SK-N-SH treated with all-trans-retinoic acid at 6 μM for 48 hours (cell line): Measurements from ENCODE around the gene CYGB.
"Not testable (repeated sequence)": the region's sequence is repeated elsewhere in the genome, so short reads cannot be mapped to it uniquely, and the experiment has no call there.

Experiments
- ATAC-seq: fragments of 200-7000 bp; cut with Tn5 transposase; 3 replicates; pipeline ENCODE4 v1.9.1; 2020; ENCODE audit warnings: mild to moderate bottlenecking, moderate library complexity
- ARNTL ChIP-seq: fragments of 450-650 bp; formaldehyde crosslinking; IDR thresholded peaks from 2 replicates; pipeline ENCODE4 v1.5.0; 2020; ENCODE audit warnings: low read depth, mild to moderate bottlenecking, moderate library complexity, borderline replicate concordance
- BACH2 ChIP-seq: fragments of 250-450 bp; sonication (Bioruptor Pico); IDR thresholded peaks from 2 replicates; pipeline ENCODE4 v1.9.0; 2021; ENCODE audit warnings: mild to moderate bottlenecking, borderline replicate concordance
- CSDC2 ChIP-seq: fragments of 250-450 bp; sonication (Bioruptor Pico); IDR thresholded peaks from 2 replicates; pipeline ENCODE4 v1.5.0; 2020; ENCODE audit warnings: mild to moderate bottlenecking, moderate library complexity
- ESRRG ChIP-seq: fragments of 250-450 bp; sonication (Bioruptor Pico); IDR thresholded peaks from 2 replicates; pipeline ENCODE4 v1.6.1; 2021; ENCODE audit warnings: mild to moderate bottlenecking
- GLIS3 ChIP-seq: fragments of 250-450 bp; sonication (Bioruptor Pico); IDR thresholded peaks from 2 replicates; pipeline ENCODE4 v1.5.0; 2020; ENCODE audit warnings: mild to moderate bottlenecking, moderate library complexity
- ISL1 ChIP-seq: fragments of 250-450 bp; sonication (Bioruptor Pico); IDR thresholded peaks from 2 replicates; pipeline ENCODE4 v2.1.2; 2022; ENCODE audit warnings: mild to moderate bottlenecking, moderate library complexity
- OSR1 ChIP-seq: fragments of 250-450 bp; sonication (Bioruptor Pico); IDR thresholded peaks from 2 replicates; pipeline ENCODE4 v1.8.0; 2022; ENCODE audit warnings: moderate library complexity, mild to moderate bottlenecking, inconsistent platforms
- PATZ1 ChIP-seq: fragments of 250-450 bp; sonication (Bioruptor Pico); IDR thresholded peaks from 2 replicates; pipeline ENCODE4 v1.8.0; 2020; ENCODE audit warnings: mild to moderate bottlenecking, moderate library complexity, borderline replicate concordance
- POU6F1 ChIP-seq: fragments of 250-450 bp; sonication (Bioruptor Pico); IDR thresholded peaks from 2 replicates; pipeline ENCODE4 v1.8.0; 2021; ENCODE audit warnings: low read depth, mild to moderate bottlenecking, moderate library complexity, borderline replicate concordance
- PPARA ChIP-seq: fragments of 250-450 bp; sonication (Bioruptor Pico); IDR thresholded peaks from 2 replicates; pipeline ENCODE4 v1.5.0; 2020; ENCODE audit warnings: mild to moderate bottlenecking, borderline replicate concordance
- RARB ChIP-seq: fragments of 250-450 bp; sonication (Bioruptor Pico); IDR thresholded peaks from 2 replicates; pipeline ENCODE4 v1.8.0; 2021; ENCODE audit warnings: mild to moderate bottlenecking, moderate library complexity
- SNAI2 ChIP-seq: fragments of 250-450 bp; sonication (Bioruptor Pico); IDR thresholded peaks from 2 replicates; pipeline ENCODE4 v1.5.0; 2020; ENCODE audit warnings: mild to moderate bottlenecking, moderate library complexity
- TCF4 ChIP-seq: fragments of 250-450 bp; sonication (Bioruptor Pico); IDR thresholded peaks from 2 replicates; pipeline ENCODE4 v1.8.0; 2021; ENCODE audit warnings: mild to moderate bottlenecking, moderate library complexity, borderline replicate concordance
- TOX ChIP-seq: fragments of 250-450 bp; sonication (Bioruptor Pico); IDR thresholded peaks from 2 replicates; pipeline ENCODE4 v1.8.0; 2021; ENCODE audit warnings: mild to moderate bottlenecking, moderate library complexity, borderline replicate concordance
- TSHZ2 ChIP-seq: fragments of 250-450 bp; sonication (Bioruptor Pico); IDR thresholded peaks from 2 replicates; pipeline ENCODE4 v1.5.0; 2020; ENCODE audit warnings: mild to moderate bottlenecking, moderate library complexity
- ZC3H10 ChIP-seq: fragments of 250-450 bp; sonication (Bioruptor Pico); IDR thresholded peaks from 2 replicates; pipeline ENCODE4 v1.5.1; 2021; ENCODE audit warnings: mild to moderate bottlenecking, moderate library complexity
- ZFP3 ChIP-seq: fragments of 250-450 bp; sonication (Bioruptor Pico); IDR thresholded peaks from 2 replicates; pipeline ENCODE4 v1.5.0; 2020; ENCODE audit warnings: mild to moderate bottlenecking, moderate library complexity
- ZFP30 ChIP-seq: fragments of 450-650 bp; formaldehyde crosslinking; IDR thresholded peaks from 2 replicates; pipeline ENCODE4 v1.5.0; 2022; ENCODE audit warnings: mild to moderate bottlenecking, moderate library complexity
- ZNF565 ChIP-seq: fragments of 450-650 bp; formaldehyde crosslinking; conservative IDR thresholded peaks from 2 replicates; pipeline ENCODE4 v1.5.0; 2020; ENCODE audit warnings: low read depth, mild to moderate bottlenecking, moderate library complexity
- ZNF70 ChIP-seq: fragments of 450-650 bp; formaldehyde crosslinking; IDR thresholded peaks from 2 replicates; pipeline ENCODE4 v1.5.0; 2020; ENCODE audit warnings: mild to moderate bottlenecking, moderate library complexity
- ZNF8 ChIP-seq: fragments of 450-650 bp; formaldehyde crosslinking; IDR thresholded peaks from 2 replicates; pipeline ENCODE4 v1.5.0; 2020; ENCODE audit warnings: mild to moderate bottlenecking, moderate library complexity
- TF ChIP-seq, protein P1 (sequence below): fragments of 250-450 bp; sonication (Bioruptor Pico); IDR thresholded peaks from 2 replicates; pipeline ENCODE4 v1.5.1; 2021; ENCODE audit warnings: mild to moderate bottlenecking, moderate library complexity

Gene CYGB

DNA sequence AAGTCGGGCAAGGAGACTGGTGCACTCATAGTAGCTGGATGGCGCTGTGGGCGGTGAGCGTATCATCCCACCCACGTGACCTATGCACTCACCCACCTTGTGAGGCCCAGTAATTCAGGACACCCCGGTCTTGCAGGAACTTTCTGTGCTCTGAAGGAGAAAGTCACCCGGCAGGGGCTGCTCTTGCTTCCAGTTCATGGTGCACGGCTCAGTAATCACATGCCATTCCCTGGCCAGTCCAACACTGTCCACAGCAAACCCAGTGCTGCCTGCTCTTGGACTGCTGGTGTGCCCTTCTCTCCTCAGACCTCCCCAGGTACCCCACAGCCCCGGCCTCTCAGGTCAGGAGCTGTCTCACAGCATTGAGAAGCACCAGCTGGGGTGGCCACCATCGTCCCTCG, 19.9 kb downstream of the CYGB start:
- TF ChIP-seq ZNF565 (CRISPR knock-in tag) (no peak), ESRRG (no peak), OSR1 (CRISPR knock-in tag) (no peak), ISL1 (CRISPR knock-in tag) (no peak), ZFP30 (no peak)
- no peak for ATAC-seq

DNA sequence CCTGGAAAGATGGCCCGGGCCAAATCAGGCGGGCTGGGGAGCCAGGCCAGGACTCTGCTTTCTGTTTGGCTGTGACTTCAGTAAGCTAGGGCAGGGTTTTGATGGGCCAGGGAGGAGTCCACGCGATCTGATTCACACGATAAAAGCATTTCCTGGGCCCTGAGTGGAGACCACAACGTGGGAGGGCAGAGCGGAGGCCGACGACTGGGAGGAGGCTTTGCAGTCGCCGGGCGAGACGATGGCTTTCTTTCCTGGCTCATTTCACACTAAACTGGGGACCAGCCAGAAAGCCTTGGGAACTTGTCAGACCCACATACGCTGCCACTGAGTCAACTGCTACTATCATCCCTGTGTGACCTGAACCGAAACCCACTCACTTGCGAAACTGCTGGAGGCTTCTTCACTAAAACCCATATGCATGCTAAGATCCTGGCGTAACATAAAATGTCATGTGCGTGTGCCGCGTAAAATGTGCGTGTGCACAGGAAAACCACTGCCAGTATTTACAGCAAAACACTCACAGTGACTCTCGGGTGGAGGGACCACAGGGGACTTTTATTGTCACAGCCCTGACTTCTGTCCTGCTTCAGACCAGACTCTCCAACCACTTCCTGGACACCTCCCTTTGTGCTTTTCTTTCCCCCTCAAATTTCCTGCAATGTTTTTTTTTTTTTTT, 22.1 kb downstream of the CYGB start:
- no peak for ATAC-seq
- TF ChIP-seq ZFP30: no peak
- no peak for TF ChIP-seq ISL1 (CRISPR knock-in tag)
- no peak for TF ChIP-seq ARNTL
- no peak for TF ChIP-seq TOX (CRISPR knock-in tag)
- no peak for TF ChIP-seq RARB
- no peak for TF ChIP-seq TCF4
- no peak for TF ChIP-seq GLIS3 (CRISPR knock-in tag)
- TF ChIP-seq ZNF565 (CRISPR knock-in tag): no peak
- no peak for TF ChIP-seq CSDC2 (CRISPR knock-in tag)
- TF ChIP-seq ZNF70 (CRISPR knock-in tag): no peak
- no peak for TF ChIP-seq ZFP3 (CRISPR knock-in tag)
- no peak for TF ChIP-seq BACH2
- TF ChIP-seq PPARA (CRISPR knock-in tag): no peak

GRCh38 chr17:76514355-76514754, 23.2 kb downstream of the CYGB start:
- ATAC-seq: not testable (repeated sequence)

DNA sequence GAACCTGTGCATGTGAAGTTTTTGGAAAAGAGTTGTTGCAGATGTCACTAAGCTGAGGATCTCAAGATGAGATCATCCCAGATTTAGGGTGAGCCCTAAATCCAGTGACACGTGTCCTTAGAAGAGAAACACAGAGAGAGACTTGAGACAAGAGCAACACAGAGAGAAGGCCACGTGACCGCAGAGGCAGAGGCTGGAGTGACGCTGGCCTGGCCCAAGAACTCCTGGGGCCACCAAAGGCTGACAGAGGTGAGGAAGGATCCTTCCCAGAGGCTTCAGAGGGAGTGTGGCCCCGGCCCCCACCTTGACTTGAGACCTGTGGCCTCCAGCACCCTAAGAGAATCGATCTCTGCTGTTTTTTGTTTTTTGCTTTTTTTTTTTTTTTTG, 24.2 kb downstream of the CYGB start:
- TF ChIP-seq GLIS3 (CRISPR knock-in tag) (no peak), ZNF8 (no peak), BACH2 (no peak), PPARA (CRISPR knock-in tag) (no peak), ZNF70 (CRISPR knock-in tag) (no peak), SNAI2 (CRISPR knock-in tag) (no peak), TCF4 (no peak), OSR1 (CRISPR knock-in tag) (no peak), TSHZ2 (no peak), ZFP30 (no peak), ESRRG (no peak), CSDC2 (CRISPR knock-in tag) (no peak), TOX (CRISPR knock-in tag) (no peak), PATZ1 (CRISPR knock-in tag) (no peak), POU6F1 (no peak), ARNTL (no peak), ZC3H10 (no peak), ZFP3 (CRISPR knock-in tag) (no peak)
- TF ChIP-seq, protein P1, sequence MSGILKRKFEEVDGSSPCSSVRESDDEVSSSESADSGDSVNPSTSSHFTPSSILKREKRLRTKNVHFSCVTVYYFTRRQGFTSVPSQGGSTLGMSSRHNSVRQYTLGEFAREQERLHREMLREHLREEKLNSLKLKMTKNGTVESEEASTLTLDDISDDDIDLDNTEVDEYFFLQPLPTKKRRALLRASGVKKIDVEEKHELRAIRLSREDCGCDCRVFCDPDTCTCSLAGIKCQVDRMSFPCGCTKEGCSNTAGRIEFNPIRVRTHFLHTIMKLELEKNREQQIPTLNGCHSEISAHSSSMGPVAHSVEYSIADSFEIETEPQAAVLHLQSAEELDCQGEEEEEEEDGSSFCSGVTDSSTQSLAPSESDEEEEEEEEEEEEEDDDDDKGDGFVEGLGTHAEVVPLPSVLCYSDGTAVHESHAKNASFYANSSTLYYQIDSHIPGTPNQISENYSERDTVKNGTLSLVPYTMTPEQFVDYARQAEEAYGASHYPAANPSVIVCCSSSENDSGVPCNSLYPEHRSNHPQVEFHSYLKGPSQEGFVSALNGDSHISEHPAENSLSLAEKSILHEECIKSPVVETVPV (CRISPR knock-in tag): no peak
- ATAC-seq: no peak
